B cell (primary cell): ENCODE measurements around the gene NCBP2L. TPM values are rescaled to one million over a fixed set of nuclear protein-coding genes. Genes with fewer than 3 reads are reported as not detected.

Source experiments
- ATAC-seq: fragments of 200-7000 bp; cut with Tn5 transposase; one replicate; pipeline ENCODE4 v1.10.0; 2021; ENCODE audit warnings: low read depth, mild to moderate bottlenecking, moderate number of reproducible peaks, moderate library complexity
- CTCF ChIA-PET: fragments of 350-600 bp; sonication (Branson Sonifier 250); formaldehyde crosslinking; loops from one replicate; lab custom pipeline; 2021; ENCODE audit warnings: antibody characterized with exemption, inconsistent platforms; lab: Charles Lee
- POLR2A ChIA-PET: fragments of 350-600 bp; sonication (Branson Sonifier 250); formaldehyde crosslinking; loops from one replicate; lab custom pipeline; 2021; ENCODE audit warnings: antibody characterized with exemption; lab: Charles Lee
- DNase-seq: peaks from one replicate; pipeline ENCODE4 v3.0.0; 2013
- H2AFZ ChIP-seq: 2 replicates; pipeline ENCODE4 v1.6.1; 2012; ENCODE audit warnings: mild to moderate bottlenecking, low read depth, low read length; ENCODE audit not compliant: insufficient read depth, poor library complexity, severe bottlenecking
- H3K27ac ChIP-seq, 2 donors: 1 replicate in 1 of 2; 2 replicates in 1 of 2; pipeline ENCODE4 v1.5.1; 2012 to 2013; ENCODE audit warnings: low read length in 2 of 2, mild to moderate bottlenecking in 2 of 2, moderate library complexity in 1 of 2
- H3K27me3 ChIP-seq, 4 experiments: fragments of 200-600 bp in 1 of 4; sonication (generic) in 1 of 4; replicated peaks in 1 of 4; 1 replicate in 2 of 4; 2 replicates in 2 of 4; pipeline versions ENCODE4 v1.6.1 to v1.7.0; 2013 to 2016; ENCODE audit warnings: low read length in 3 of 4, mild to moderate bottlenecking in 2 of 4, mixed read lengths in 1 of 4, moderate library complexity in 1 of 4; ENCODE audit not compliant: insufficient read depth in 4 of 4, control insufficient read depth in 3 of 4; ENCODE audit errors: control extremely low read depth in 1 of 4
- H3K36me3 ChIP-seq, 2 experiments: replicated peaks in 1 of 2; 1 replicate in 1 of 2; 2 replicates in 1 of 2; pipeline versions ENCODE4 v1.6.1 to v1.7.1; 2013; ENCODE audit warnings: low read length in 1 of 2; ENCODE audit not compliant: insufficient read depth in 2 of 2, control insufficient read depth in 1 of 2; ENCODE audit errors: control extremely low read depth in 1 of 2, extremely low read depth in 1 of 2
- H3K4me1 ChIP-seq, 2 donors: fragments of 200-600 bp in 1 of 2; sonication (generic) in 1 of 2; 1 replicate in 1 of 2; 2 replicates in 1 of 2; pipeline versions ENCODE4 v1.5.1 to v1.6.1; 2013 to 2017; ENCODE audit warnings: low read length in 2 of 2; ENCODE audit not compliant: control insufficient read depth in 2 of 2, insufficient read depth in 2 of 2
- H3K4me2 ChIP-seq: replicated peaks from 2 replicates; pipeline ENCODE3; 2012; ENCODE audit warnings: mild to moderate bottlenecking, low read depth, low read length; ENCODE audit not compliant: poor library complexity, severe bottlenecking
- H3K4me3 ChIP-seq, 5 experiments: fragments of 200-600 bp in 1 of 5; sonication (generic) in 1 of 5; 1 replicate in 3 of 5; 2 replicates in 2 of 5; pipeline versions ENCODE4 v1.5.1 to v1.7.0; 2011 to 2016; ENCODE audit warnings: low read length in 4 of 5, mild to moderate bottlenecking in 4 of 5, low read depth in 2 of 5, control low read depth in 1 of 5, moderate library complexity in 1 of 5; ENCODE audit not compliant: insufficient read depth in 1 of 5; ENCODE audit errors: control extremely low read depth in 1 of 5, extremely low read depth in 1 of 5
- H3K79me2 ChIP-seq: fragments of 200-600 bp; sonication (generic); one replicate; pipeline ENCODE4 v1.6.0; 2016; ENCODE audit warnings: low read length; ENCODE audit not compliant: control insufficient read depth, insufficient read depth
- H3K9ac ChIP-seq: fragments of 200-600 bp; sonication (generic); 2 replicates; pipeline ENCODE4 v1.6.1; 2017; ENCODE audit warnings: mild to moderate bottlenecking, low read length, moderate library complexity
- H3K9me3 ChIP-seq, 3 donors: one replicate each; pipeline versions ENCODE4 v1.6.1 to v1.7.1; 2013; ENCODE audit warnings: low read length in 2 of 3; ENCODE audit not compliant: control insufficient read depth in 2 of 3, insufficient read depth in 1 of 3; ENCODE audit errors: control extremely low read depth in 1 of 3
- H4K20me1 ChIP-seq: 2 replicates; pipeline ENCODE4 v1.6.0; 2012; ENCODE audit warnings: mild to moderate bottlenecking, low read length; ENCODE audit not compliant: insufficient read depth, control insufficient read depth, poor library complexity, severe bottlenecking
- H3K27ac Mint-ChIP-seq: one replicate; pipeline ENCODE4 v1.8.0; 2021; ENCODE audit warnings: mixed read lengths
- H3K27me3 Mint-ChIP-seq: one replicate; pipeline ENCODE4 v1.8.0; 2021; ENCODE audit warnings: mixed read lengths
- H3K4me1 Mint-ChIP-seq: one replicate; pipeline ENCODE4 v1.8.0; 2021; ENCODE audit warnings: mixed read lengths
- H3K4me3 Mint-ChIP-seq: one replicate; pipeline ENCODE4 v1.8.0; 2021; ENCODE audit warnings: mixed read lengths
- H3K9me3 Mint-ChIP-seq: one replicate; pipeline ENCODE4 v1.8.0; 2022; ENCODE audit warnings: mixed read lengths; ENCODE audit not compliant: insufficient read depth
- CTCF ChIP-seq: fragments of 200-600 bp; IDR thresholded peaks from one replicate; pipeline ENCODE4 v1.8.0; 2022; ENCODE audit warnings: antibody characterized with exemption, mild to moderate bottlenecking
- EZH2 ChIP-seq: IDR thresholded peaks from 2 replicates; pipeline ENCODE4 v1.6.1; 2012; ENCODE audit warnings: borderline replicate concordance, low read depth, mild to moderate bottlenecking, moderate library complexity, low read length; ENCODE audit not compliant: insufficient read depth, poor library complexity, severe bottlenecking
- WGBS: methylation state at CpG from one replicate; pipeline ENCODE4 v1.1.5; 2013; ENCODE audit warnings: missing lambda C conversion rate; ENCODE audit not compliant: insufficient coverage; 5-methylcytosine and 5-hydroxymethylcytosine counted together
- intact Hi-C: fragments of 100-400 bp; cut with micrococcal nuclease; formaldehyde crosslinking; loops from one replicate; pipeline ENCODE4 v1.10.0; 2022
- polyA plus RNA-seq: library from polyadenylated mRNA; depleted of rRNA; stranded (reverse); fragments of >200 nt; gene quantifications from 2 replicates; pipeline ENCODE4 v1.2.3, GENCODE V29; 2012
- total RNA-seq, 2 donors: library from RNA; stranded (reverse); fragments of 120-200 nt in 1 of 2; gene quantifications; 1 replicate in 1 of 2; 2 replicates in 1 of 2; pipeline versions ENCODE4 v1.2.3 to v1.2.4, GENCODE V29; 2013 to 2022

NCBP2L gene
- total and polyA plus RNA-seq, 2 donors (not counting 1 experiment from before 2014, with no cell fraction given): not detected

GRCh38 chrX:107760304-107761077 is 17.0 kb upstream of the NCBP2L start:
- H3K27ac ChIP-seq: no peak overlapping the region
- ChIA-PET CTCF (no interaction called here), POLR2A (no interaction called here)
- TF ChIP-seq EZH2: no peak
- no peak for TF ChIP-seq CTCF
- H3K4me3 ChIP-seq: no peak overlapping the region
- H3K9me3 ChIP-seq: no peaks in the 10 kb centered on the region
- H3K27me3 ChIP-seq: no peaks in the 10 kb centered on the region
- no peak overlapping the region for H2AFZ ChIP-seq
- H3K4me1 Mint-ChIP-seq: no peaks in the 10 kb centered on the region
- no peaks in the 10 kb centered on the region for H3K36me3 ChIP-seq
- WGBS: 90% methylated on average over 2 of the region's 5 CpGs
- no peaks in the 10 kb centered on the region for H3K9me3 Mint-ChIP-seq
- H3K9ac ChIP-seq: no peak overlapping the region
- no peaks in the 10 kb centered on the region for H3K4me1 ChIP-seq
- intact Hi-C loops: no loop called here
- H4K20me1 ChIP-seq: no peaks in the 10 kb centered on the region
- H3K27ac Mint-ChIP-seq: no peak overlapping the region
- H3K27me3 Mint-ChIP-seq: no peaks in the 10 kb centered on the region
- DNase-seq: no peak
- no peak for ATAC-seq
- H3K4me2 ChIP-seq: no peak overlapping the region
- H3K4me3 Mint-ChIP-seq: no peak overlapping the region
- no peaks in the 10 kb centered on the region for H3K79me2 ChIP-seq

- TF ChIP-seq EZH2: no peak
- no peak for TF ChIP-seq CTCF
- no peak overlapping the region for H3K4me3 Mint-ChIP-seq
- no peaks in the 10 kb centered on the region for H3K36me3 ChIP-seq
- no peak overlapping the region for H3K27ac ChIP-seq
- intact Hi-C loops: no loop called here
- POLR2A ChIA-PET: interaction anchor here (0.9 kb wide), 1 partner anchor 91 kb away, joined by 10 read pairs; no protein-coding TSS in a partner anchor
- CTCF ChIA-PET: interaction anchor here (1.4 kb wide), 1 partner anchor 12 kb away, joined by 4 read pairs; the partner anchor contains the start of gene TSC22D3
- H3K27me3 Mint-ChIP-seq: no peaks in the 10 kb centered on the region
- no peaks in the 10 kb centered on the region for H4K20me1 ChIP-seq
- H3K27ac Mint-ChIP-seq: no peak overlapping the region
- H3K4me2 ChIP-seq: no peak overlapping the region
- H3K4me1 ChIP-seq: no peaks in the 10 kb centered on the region
- no peaks in the 10 kb centered on the region for H3K79me2 ChIP-seq
- H3K4me1 Mint-ChIP-seq: no peaks in the 10 kb centered on the region
- H3K9ac ChIP-seq: no peak overlapping the region
- no peak overlapping the region for H3K4me3 ChIP-seq
- DNase-seq: no peak
- 83% methylated on average over 1 of the region's 1 CpG for WGBS
- no peak for ATAC-seq
- H3K9me3 Mint-ChIP-seq: no peaks in the 10 kb centered on the region
- H3K9me3 ChIP-seq: no peaks in the 10 kb centered on the region
- no peak overlapping the region for H2AFZ ChIP-seq
- H3K27me3 ChIP-seq: no peaks in the 10 kb centered on the region
Measured at GRCh38 chrX:107763647-107764046, 13.9 kb upstream of the NCBP2L start.
